ENCODE results near the gene DCLK1.

Gene DCLK1

GRCh38 chr13:36098080-36098479 lies 33.1 kb downstream of the DCLK1 start:
- no peaks in the 10 kb centered on the region for H3K36me3 ChIP-seq (ENCODE audit: control insufficient read depth, insufficient read depth, low read length)
- H3K4me3 ChIP-seq (replicated peaks; ENCODE audit: low read depth, low read length): no peak overlapping the region
- no peak for TF ChIP-seq CTCF (IDR thresholded peaks at IDR 0.05; ENCODE audit: insufficient read depth, low read length, poor library complexity, severe bottlenecking)
- no peak for DNase-seq (ENCODE audit: extremely low read depth, insufficient read length)
- H3K27me3 ChIP-seq (replicated peaks; ENCODE audit: control insufficient read depth, insufficient read depth, low read length): no peaks in the 10 kb centered on the region

GRCh38 chr13:36096461-36097416 lies 34.4 kb downstream of the DCLK1 start:
- DNase-seq (ENCODE audit: extremely low read depth, insufficient read length): no peak
- Histone ChIP-seq H3K27me3 (replicated peaks; ENCODE audit: control insufficient read depth, insufficient read depth, low read length) (no peaks in the 10 kb centered on the region), H3K36me3 (ENCODE audit: control insufficient read depth, insufficient read depth, low read length) (no peaks in the 10 kb centered on the region), H3K4me3 (replicated peaks; ENCODE audit: low read depth, low read length) (no peak overlapping the region)
- no peak for TF ChIP-seq CTCF (IDR thresholded peaks at IDR 0.05; ENCODE audit: insufficient read depth, low read length, poor library complexity, severe bottlenecking)

- no peak overlapping the region for H3K4me3 ChIP-seq (replicated peaks; ENCODE audit: low read depth, low read length)
- TF ChIP-seq CTCF (IDR thresholded peaks at IDR 0.05; ENCODE audit: insufficient read depth, low read length, poor library complexity, severe bottlenecking): no peak
- no peak for DNase-seq (ENCODE audit: extremely low read depth, insufficient read length)
These were observed 36.7 kb downstream of the DCLK1 start for GRCh38 chr13:36094478-36094877.

GRCh38 chr13:36090592-36090991 lies 40.6 kb downstream of the DCLK1 start:
- DNase-seq (ENCODE audit: extremely low read depth, insufficient read length): no peak
- H3K4me3 ChIP-seq (replicated peaks; ENCODE audit: low read depth, low read length): no peak overlapping the region
- no peaks in the 10 kb centered on the region for H3K36me3 ChIP-seq (ENCODE audit: control insufficient read depth, insufficient read depth, low read length)
- TF ChIP-seq CTCF (IDR thresholded peaks at IDR 0.05; ENCODE audit: insufficient read depth, low read length, poor library complexity, severe bottlenecking): no peak
- H3K27me3 ChIP-seq (replicated peaks; ENCODE audit: control insufficient read depth, insufficient read depth, low read length): no peaks in the 10 kb centered on the region

More at GRCh38 chr13:36094478-36094877, 36.7 kb downstream of the DCLK1 start:
- H3K27me3 ChIP-seq (replicated peaks; ENCODE audit: control insufficient read depth, insufficient read depth, low read length): no peaks in the 10 kb centered on the region
- H3K36me3 ChIP-seq (ENCODE audit: control insufficient read depth, insufficient read depth, low read length): no peaks in the 10 kb centered on the region

GRCh38 chr13:36089130-36089647 lies 42.0 kb downstream of the DCLK1 start:
- no peak overlapping the region for H3K4me3 ChIP-seq (replicated peaks; ENCODE audit: low read depth, low read length)
- no peak for DNase-seq (ENCODE audit: extremely low read depth, insufficient read length)

More at GRCh38 chr13:36089130-36089647, 42.0 kb downstream of the DCLK1 start:
- TF ChIP-seq CTCF (IDR thresholded peaks at IDR 0.05; ENCODE audit: insufficient read depth, low read length, poor library complexity, severe bottlenecking): no peak
- Histone ChIP-seq H3K36me3 (ENCODE audit: control insufficient read depth, insufficient read depth, low read length) (no peaks in the 10 kb centered on the region), H3K27me3 (replicated peaks; ENCODE audit: control insufficient read depth, insufficient read depth, low read length) (no peaks in the 10 kb centered on the region)

Data from GM06990 (cell line).